SU-DHL-6 (cell line): ENCODE results near the gene PRR33.

Experiments used
- EZH2phosphoT487 ChIP-seq: fragments of 200-600 bp; sonication (generic), shearing (Covaris generic); conservative IDR thresholded peaks from 2 replicates; pipeline ENCODE4 v1.6.1; 2018; ENCODE audit warnings: mild to moderate bottlenecking, antibody characterized with exemption, low read length, moderate library complexity, mixed read lengths
- TF ChIP-seq, protein P1 (sequence below): fragments of 200-600 bp; sonication (generic); IDR thresholded peaks from one replicate; pipeline ENCODE4 v1.5.1; 2017; ENCODE audit warnings: antibody characterized with exemption, mild to moderate bottlenecking, low read length, moderate library complexity; ENCODE audit not compliant: insufficient read depth, poor library complexity, severe bottlenecking

DNA sequence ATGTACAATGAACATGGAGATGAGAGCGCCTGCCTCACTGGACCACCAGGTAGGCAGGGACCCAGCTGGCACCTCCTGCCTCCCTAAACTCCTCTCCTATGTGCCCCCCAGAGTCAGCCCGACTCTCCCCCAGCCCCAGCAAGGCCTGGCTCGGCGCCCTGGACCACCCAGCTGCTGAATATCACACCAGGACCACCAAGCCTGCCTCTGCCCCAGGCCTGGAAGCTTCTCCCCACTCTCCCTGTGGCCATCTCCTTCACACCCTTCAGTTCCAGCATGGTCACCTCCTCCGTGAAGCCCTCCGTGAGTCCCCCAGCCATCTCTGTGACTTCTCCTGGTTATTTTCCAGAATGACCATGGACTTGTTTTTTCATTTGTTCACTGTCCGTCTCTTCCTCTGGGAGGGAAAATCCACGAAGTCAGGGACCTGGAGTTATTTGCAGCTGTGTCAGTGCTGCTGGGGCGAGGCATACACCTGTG, 45.2 kb downstream of the PRR33 start:
- no peak for TF ChIP-seq EZH2phosphoT487
- TF ChIP-seq, protein P1, sequence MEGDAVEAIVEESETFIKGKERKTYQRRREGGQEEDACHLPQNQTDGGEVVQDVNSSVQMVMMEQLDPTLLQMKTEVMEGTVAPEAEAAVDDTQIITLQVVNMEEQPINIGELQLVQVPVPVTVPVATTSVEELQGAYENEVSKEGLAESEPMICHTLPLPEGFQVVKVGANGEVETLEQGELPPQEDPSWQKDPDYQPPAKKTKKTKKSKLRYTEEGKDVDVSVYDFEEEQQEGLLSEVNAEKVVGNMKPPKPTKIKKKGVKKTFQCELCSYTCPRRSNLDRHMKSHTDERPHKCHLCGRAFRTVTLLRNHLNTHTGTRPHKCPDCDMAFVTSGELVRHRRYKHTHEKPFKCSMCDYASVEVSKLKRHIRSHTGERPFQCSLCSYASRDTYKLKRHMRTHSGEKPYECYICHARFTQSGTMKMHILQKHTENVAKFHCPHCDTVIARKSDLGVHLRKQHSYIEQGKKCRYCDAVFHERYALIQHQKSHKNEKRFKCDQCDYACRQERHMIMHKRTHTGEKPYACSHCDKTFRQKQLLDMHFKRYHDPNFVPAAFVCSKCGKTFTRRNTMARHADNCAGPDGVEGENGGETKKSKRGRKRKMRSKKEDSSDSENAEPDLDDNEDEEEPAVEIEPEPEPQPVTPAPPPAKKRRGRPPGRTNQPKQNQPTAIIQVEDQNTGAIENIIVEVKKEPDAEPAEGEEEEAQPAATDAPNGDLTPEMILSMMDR, result no peak
